Chondrocyte (in vitro differentiated cells): ENCODE measurements around the gene RTP1. TPM values are rescaled to one million over a fixed set of nuclear protein-coding genes. Genes with fewer than 3 reads are reported as not detected.
"Not testable (repeated sequence)": the region's sequence is repeated elsewhere in the genome, so short reads cannot be mapped to it uniquely, and the experiment has no call there.

ENCODE experiments used
- DNase-seq: peaks from one replicate; pipeline ENCODE4 v3.0.0; 2021; ENCODE audit warnings: mixed read lengths, low spot score
- H3K27ac Mint-ChIP-seq: one replicate; pipeline ENCODE4 v1.8.0; 2021; ENCODE audit warnings: mild to moderate bottlenecking, moderate library complexity, mixed read lengths; ENCODE audit not compliant: unreplicated experiment
- H3K27me3 Mint-ChIP-seq: 2 replicates; pipeline ENCODE4 v1.8.0; 2021; ENCODE audit warnings: low read depth, mixed read lengths
- H3K36me3 Mint-ChIP-seq: 2 replicates; pipeline ENCODE4 v1.8.0; 2021; ENCODE audit warnings: low read depth, mixed read lengths
- H3K4me1 Mint-ChIP-seq: 2 replicates; pipeline ENCODE4 v1.8.0; 2021; ENCODE audit warnings: low read depth, mild to moderate bottlenecking, mixed read lengths
- H3K4me3 Mint-ChIP-seq: one replicate; pipeline ENCODE4 v1.8.0; 2021; ENCODE audit warnings: mild to moderate bottlenecking, moderate library complexity, mixed read lengths; ENCODE audit not compliant: unreplicated experiment
- H3K9me3 Mint-ChIP-seq: 2 replicates; pipeline ENCODE4 v1.8.0; 2021; ENCODE audit warnings: low read depth, mixed read lengths
- CTCF ChIP-seq: fragments of 200-600 bp; sonication (generic); IDR thresholded peaks from 2 replicates; pipeline ENCODE4 v1.5.0; 2021; ENCODE audit warnings: antibody characterized with exemption, mild to moderate bottlenecking, moderate library complexity
- total RNA-seq: library from RNA; stranded (reverse); gene quantifications from 3 replicates; pipeline ENCODE4 v1.2.1, GENCODE V29; 2021

Gene RTP1
- total RNA-seq, 1 donor from 2014 or later = not detected

GRCh38 chr3:187198490-187198889 lies 1.2 kb downstream of the RTP1 start:
- no peaks in the 10 kb centered on the region for H3K9me3 Mint-ChIP-seq
- peaks cover 15% of the 10 kb centered on the region for H3K4me1 Mint-ChIP-seq
- DNase-seq = no peak
- no peak overlapping the region for H3K27ac Mint-ChIP-seq
- no peak for TF ChIP-seq CTCF
- no peak overlapping the region for H3K4me3 Mint-ChIP-seq
- H3K27me3 Mint-ChIP-seq = peaks cover 2% of the 10 kb centered on the region
- H3K36me3 Mint-ChIP-seq = no peaks in the 10 kb centered on the region

- not testable (repeated sequence) for H3K9me3 Mint-ChIP-seq, H3K27ac Mint-ChIP-seq, H3K4me1 Mint-ChIP-seq, H3K4me3 Mint-ChIP-seq, H3K27me3 Mint-ChIP-seq, H3K36me3 Mint-ChIP-seq
- peak; percentile 73 for DNase-seq
Observed at GRCh38 chr3:187199463-187200050, 2.3 kb downstream of the RTP1 start.

GRCh38 chr3:187205683-187206082 lies 8.4 kb downstream of the RTP1 start:
- no peak for DNase-seq
- Mint-ChIP-seq H3K4me1 (peaks cover 30% of the 10 kb centered on the region), H3K9me3 (no peaks in the 10 kb centered on the region), H3K4me3 (no peak overlapping the region), H3K27ac (no peak overlapping the region), H3K36me3 (no peaks in the 10 kb centered on the region), H3K27me3 (no peaks in the 10 kb centered on the region)
- no peak for TF ChIP-seq CTCF

GRCh38 chr3:187207062-187207461 lies 9.8 kb downstream of the RTP1 start:
- H3K4me3 Mint-ChIP-seq = no peak overlapping the region
- H3K27ac Mint-ChIP-seq = no peak overlapping the region
- H3K27me3 Mint-ChIP-seq = no peaks in the 10 kb centered on the region
- DNase-seq = no peak
- H3K9me3 Mint-ChIP-seq = no peaks in the 10 kb centered on the region
- no peak for TF ChIP-seq CTCF
- no peaks in the 10 kb centered on the region for H3K36me3 Mint-ChIP-seq
- peaks cover 44% of the 10 kb centered on the region for H3K4me1 Mint-ChIP-seq

- no peaks in the 10 kb centered on the region for H3K9me3 Mint-ChIP-seq
- peak overlapping the region; percentile 28 for H3K27ac Mint-ChIP-seq
- no peaks in the 10 kb centered on the region for H3K27me3 Mint-ChIP-seq
- H3K4me3 Mint-ChIP-seq = no peak overlapping the region
- no peak for DNase-seq
- peaks cover 50% of the 10 kb centered on the region for H3K4me1 Mint-ChIP-seq
- no peak for TF ChIP-seq CTCF
- H3K36me3 Mint-ChIP-seq = no peaks in the 10 kb centered on the region
Observed at GRCh38 chr3:187207624-187208023, 10.3 kb downstream of the RTP1 start.

- Mint-ChIP-seq H3K36me3 (no peaks in the 10 kb centered on the region), H3K9me3 (no peaks in the 10 kb centered on the region), H3K27ac (no peak overlapping the region), H3K4me3 (no peak overlapping the region), H3K27me3 (no peaks in the 10 kb centered on the region), H3K4me1 (peaks cover 53% of the 10 kb centered on the region)
- no peak for DNase-seq
- no peak for TF ChIP-seq CTCF
Observed at GRCh38 chr3:187208159-187208558, 10.9 kb downstream of the RTP1 start.
